Hindlimb muscle (tissue), 1 donor: ENCODE data around the gene ATP5MC2. TPM values are rescaled to one million over a fixed set of nuclear protein-coding genes. Genes with fewer than 3 reads are reported as not detected.
A peak's percentile ranks its signal among the peaks of the same experiment; 100 is the strongest.
"Not testable (repeated sequence)": the region's sequence is repeated elsewhere in the genome, so short reads cannot be mapped to it uniquely, and the experiment has no call there.

Experiments
- DNase-seq: peaks from one replicate; pipeline ENCODE4 v3.0.0-alpha.2; 2013
- polyA plus RNA-seq: library from polyadenylated mRNA; unstranded; fragments of 120-200 nt; gene quantifications from one replicate; pipeline ENCODE4 v1.2.1, GENCODE V29; 2013; ENCODE audit not compliant: insufficient read length

Gene ATP5MC2
- polyA plus RNA-seq, 1 donor = 826 TPM

- DNase-seq = no peak
These were observed 30.7 kb downstream of the ATP5MC2 start for GRCh38 chr12:53645165-53645564.

DNA sequence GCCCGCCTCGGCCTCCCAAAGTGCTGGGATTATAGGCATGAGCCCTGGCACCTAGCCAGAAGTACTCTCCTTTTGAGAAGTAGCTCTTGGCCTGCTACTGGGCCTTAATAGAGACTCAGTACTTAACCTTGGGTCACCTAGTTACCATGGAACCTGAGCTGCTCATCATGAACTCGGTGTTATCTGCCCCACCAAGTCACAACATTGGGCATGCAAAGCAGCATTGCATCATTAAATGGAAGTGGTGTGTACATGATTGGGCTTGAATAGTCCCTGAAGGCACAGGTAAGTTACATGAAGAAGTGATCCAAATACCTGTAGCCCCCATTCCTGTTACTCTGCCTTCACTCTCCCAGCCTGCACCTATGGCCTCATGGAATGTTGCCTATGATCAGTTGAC is 31.8 kb downstream of the ATP5MC2 start:
- no peak for DNase-seq

DNA sequence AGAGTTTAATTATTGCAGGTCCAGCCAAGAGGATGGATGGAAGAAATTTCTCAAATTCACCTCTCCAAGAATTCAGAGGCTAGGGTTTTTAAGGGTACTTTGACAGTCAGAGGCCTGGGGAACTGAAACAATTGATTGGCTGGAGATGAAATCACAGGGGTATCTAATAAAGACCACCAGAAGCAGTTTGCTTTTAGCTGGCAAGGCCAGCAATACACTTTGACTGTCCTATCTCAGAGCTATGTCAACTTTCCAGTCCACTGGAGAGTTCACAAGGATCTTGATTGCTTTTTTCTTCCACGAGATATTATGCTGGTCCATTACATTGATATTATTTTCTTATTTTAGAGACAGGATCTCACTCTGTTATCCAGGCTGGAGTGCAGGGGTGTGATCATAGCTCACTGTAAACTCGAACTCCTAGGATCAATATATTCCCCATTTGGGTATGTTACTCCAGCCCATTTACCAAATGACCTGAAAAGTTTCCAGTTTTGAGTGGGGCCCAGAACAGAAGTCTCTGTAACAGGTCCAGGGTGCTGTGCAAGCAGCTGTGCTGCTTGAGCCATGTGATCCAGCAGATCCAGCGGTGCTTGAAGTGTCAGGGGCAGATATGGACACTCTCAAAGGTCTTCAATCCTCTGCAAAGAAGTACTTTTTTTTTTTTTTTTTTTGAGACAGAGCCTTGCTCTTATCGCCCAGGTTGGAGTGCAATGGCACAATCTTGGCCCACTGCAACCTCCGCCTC is 32.5 kb downstream of the ATP5MC2 start:
- DNase-seq = no peak

DNA sequence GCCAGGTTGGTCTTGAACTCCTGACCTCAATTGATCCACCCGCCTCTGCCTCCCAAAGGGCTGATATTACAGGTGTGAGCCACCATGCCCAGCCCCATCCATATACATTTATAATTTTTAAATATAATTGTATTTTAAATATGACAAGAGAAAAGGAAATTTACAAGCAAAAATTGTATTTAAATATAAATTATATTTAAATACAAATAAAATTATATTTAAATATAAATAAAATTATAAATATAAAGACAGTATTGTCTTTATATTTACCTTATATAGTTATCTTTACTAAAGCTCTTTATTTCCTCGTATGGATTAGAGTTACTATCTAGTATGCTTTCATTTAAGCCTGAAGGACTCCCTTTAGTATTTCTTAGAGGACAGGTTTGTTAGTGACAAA is 37.8 kb downstream of the ATP5MC2 start:
- DNase-seq = no peak

- DNase-seq = no peak
These were observed 39.2 kb downstream of the ATP5MC2 start for GRCh38 chr12:53636641-53637040.

DNA sequence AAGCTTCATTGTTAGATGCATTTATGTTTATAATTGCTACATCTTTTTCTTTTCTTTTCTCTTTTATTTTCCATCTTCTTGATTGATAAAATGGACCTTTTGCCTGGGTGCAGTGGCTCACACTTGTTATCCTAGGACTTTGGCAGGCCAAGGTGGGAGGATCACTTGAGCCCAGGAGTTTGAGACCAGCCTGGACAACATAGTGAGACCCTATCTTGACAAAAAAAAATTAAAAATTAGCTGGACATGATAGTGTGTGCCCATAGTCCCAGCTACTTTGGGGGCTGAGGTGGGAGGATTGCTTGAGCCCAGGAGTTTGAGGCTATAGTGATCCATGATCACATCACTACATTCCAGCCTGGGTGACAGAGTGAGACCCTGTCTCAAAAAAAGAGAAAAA is 40.2 kb downstream of the ATP5MC2 start:
- not testable (repeated sequence) for DNase-seq

DNA sequence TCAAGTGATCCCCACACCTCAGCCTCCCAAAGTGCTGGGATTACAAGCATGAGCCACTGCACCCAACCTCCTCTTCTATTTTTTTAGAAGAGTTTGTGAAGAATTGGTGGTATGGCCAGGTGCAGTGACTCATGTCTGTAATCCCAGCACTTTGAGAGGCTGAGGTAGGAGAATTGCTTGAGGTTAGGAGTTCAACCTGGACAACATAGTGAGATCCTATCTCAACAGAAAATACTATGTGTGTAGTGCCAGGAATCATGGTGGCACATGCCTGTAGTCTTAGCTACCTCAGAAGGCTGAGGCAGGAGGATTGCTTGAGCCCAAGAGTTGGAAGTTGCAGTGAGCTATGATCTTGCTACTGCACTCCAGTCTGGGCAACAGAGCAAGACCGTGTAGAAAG is 44.2 kb downstream of the ATP5MC2 start:
- DNase-seq = no peak

DNA sequence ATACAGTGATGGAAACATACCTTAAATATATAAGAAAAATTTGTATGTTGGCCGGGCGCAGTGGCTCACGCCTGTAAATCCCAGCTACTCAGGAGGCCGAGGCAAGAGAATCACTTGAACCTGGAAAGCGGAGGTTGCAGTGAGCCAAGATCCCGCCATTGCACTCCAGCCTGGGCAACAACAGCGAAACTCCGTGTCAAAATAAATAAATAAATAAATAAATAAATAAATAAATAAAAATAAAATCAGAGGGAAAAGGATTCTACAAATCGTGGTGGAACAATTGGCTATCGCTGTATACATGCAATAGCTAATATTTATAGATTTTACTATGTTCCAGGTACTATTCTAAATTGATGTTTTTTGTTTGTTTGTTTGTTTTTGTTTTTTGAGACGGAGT is 48.0 kb downstream of the ATP5MC2 start:
- DNase-seq = no peak

GRCh38 chr12:53626702-53627169 is 49.1 kb downstream of the ATP5MC2 start:
- DNase-seq = no peak

- peak; percentile 98 for DNase-seq
These were observed 49.8 kb downstream of the ATP5MC2 start, which contains the start of gene ATF7 for GRCh38 chr12:53625946-53626701. Gene ATF7 (minus strand): TSS chr12:53626382. CDS start chr12:53601000, 25,382 bp downstream.

DNA sequence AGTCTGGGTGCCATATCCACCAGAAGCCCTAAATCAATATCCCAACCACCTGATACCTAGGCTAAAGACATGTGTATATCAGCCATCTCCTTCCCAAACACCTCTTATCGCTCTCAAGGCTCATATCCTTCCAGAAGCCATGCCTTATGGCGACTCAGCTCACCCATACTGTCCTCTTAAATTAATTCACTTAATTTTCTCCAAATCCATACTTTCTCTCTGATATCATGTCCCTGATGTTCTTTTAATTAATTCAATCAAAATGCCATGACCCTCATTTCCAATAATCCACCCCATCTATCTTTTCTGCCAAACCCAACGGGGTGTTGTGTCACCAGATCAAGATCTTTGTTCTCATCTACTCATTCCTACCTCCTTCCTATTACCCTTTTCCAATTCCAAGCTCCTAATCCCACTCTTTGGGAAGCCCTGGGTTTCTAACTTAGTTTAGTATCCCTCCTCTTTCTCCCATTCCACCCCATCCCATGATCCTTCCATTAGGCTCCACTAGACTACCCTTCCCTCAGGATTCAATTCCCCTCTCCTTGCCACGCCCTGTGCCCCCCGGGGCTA is 50.4 kb downstream of the ATP5MC2 start:
- no peak for DNase-seq

DNA sequence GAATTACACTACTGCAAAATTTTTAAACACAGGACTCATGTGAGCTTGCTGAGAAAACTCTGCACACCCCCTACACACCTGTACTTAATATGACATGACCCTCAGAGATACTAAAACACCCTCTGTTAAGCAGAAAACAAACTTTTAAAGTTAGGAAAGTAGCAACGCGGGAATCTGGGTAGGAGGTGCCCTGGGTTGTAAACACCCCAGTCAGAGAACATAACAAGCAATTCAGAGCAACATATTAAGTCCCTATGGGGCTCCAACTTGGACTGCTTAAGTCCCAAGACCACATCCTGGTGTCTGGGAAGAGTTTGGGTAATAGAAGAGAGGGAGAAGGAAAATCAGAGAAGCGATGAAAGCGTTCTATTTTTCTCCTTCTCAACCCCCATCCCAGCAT is 50.9 kb downstream of the ATP5MC2 start:
- DNase-seq = no peak

- DNase-seq = no peak
These were observed 51.4 kb downstream of the ATP5MC2 start for GRCh38 chr12:53624458-53624857.

DNA sequence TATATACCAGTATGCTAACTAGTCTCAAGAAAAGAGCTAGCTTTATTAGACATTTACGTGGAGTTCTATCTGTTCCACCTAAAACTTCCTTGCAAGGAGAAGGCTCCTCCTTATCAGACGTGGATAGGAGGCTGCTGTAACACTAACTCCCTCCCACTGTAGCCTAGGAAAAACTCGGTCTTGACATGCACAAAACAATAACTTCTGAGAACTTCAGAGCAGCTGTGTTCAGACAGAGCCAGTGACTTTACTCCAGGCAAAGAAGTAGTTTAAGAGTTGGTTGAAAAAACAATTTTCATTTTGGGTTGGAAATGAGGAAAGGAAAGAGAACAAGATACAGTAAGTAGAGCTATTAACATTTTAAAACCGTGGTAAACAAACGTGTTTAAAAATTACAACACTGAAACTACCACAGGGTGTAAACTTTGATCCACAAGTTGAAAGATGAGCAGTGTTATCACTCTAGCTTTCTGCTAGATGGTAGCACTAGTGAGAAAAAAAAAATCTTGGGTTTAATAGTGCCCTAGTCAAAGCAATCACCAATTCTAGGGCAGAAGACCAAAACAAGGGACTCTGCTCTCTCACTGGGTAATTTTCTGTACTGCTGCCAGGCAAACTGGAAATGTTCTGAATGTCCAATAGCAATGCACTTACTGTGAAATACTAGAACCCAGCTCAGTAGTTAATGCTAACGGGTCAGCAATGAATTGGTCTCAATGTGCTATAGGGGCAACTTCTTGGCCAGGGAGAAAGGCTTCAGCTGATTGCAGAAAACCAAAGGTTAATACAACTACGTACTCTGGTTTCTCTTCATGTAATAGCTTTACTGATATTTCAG is 52.1 kb downstream of the ATP5MC2 start:
- DNase-seq = peak; percentile 62

- DNase-seq = no peak
These were observed 53.2 kb downstream of the ATP5MC2 start for GRCh38 chr12:53622724-53623123.

DNA sequence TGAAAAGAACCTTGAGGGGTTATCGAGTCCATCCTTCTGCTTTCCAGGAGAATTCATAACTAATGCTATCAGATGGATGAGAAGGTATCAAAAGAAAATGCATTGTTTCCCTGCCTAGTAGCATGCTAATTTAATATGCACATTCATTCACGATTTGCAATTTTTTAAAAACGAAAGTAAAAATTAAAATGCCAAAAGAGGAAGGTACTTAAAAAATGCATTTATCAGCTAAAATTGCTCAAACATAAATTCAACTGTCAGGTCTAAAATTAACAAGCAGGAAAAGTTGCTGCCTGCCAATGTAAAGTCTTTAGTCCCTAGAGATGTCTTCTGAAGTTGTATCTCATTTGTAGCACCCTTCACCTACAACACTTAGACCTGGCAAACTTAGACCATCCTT is 57.6 kb downstream of the ATP5MC2 start:
- no peak for DNase-seq

GRCh38 chr12:53617700-53618099 is 58.2 kb downstream of the ATP5MC2 start:
- no peak for DNase-seq

DNA sequence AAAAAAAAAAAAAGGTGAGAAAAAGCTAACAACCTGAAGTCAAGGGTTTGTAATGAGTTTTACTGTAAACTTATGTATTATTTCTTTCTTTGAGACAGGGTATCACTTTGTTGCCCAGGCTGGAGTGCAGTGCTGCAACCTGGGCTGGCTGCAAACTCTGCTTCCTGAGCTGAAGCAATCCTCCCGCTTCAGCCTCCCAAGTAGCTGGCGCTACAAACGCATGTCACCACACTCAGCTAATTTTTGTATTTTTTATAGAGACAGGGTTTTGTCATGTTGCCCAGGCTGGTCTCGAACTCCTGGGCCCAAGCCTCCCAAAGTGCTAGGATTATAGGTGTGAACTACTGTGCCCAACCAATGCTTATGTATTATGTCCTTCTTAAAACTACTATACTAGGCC is 58.9 kb downstream of the ATP5MC2 start:
- no peak for DNase-seq
